Activated T-cell treated with anti-CD3 and anti-CD28 coated beads, Interleukin-2, amount 50 U/mL, for 48 hours (primary cell): Measurements from ENCODE around the gene GRK3.
"Not testable (repeated sequence)": the region's sequence is repeated elsewhere in the genome, so short reads cannot be mapped to it uniquely, and the experiment has no call there.

Experiments used
- DNase-seq, 2 experiments: peaks; one replicate each; pipeline ENCODE4 v3.0.0-alpha.2; 2020

GRK3 gene

GRCh38 chr22:25564320-25564978 lies at the start of gene GRK3:
TSS of gene GRK3 (plus strand) at chr22:25564675. CDS start at chr22:25565041, 366 bp downstream.
- peak; percentile 73 to 77 for DNase-seq

GRCh38 chr22:25518000-25518663 lies 46.3 kb upstream of the GRK3 start:
- DNase-seq = no peak

- DNase-seq = no peak
These were observed 39.1 kb upstream of the GRK3 start for GRCh38 chr22:25525376-25525775.

- DNase-seq = not testable (repeated sequence)
These were observed 38.5 kb upstream of the GRK3 start for GRCh38 chr22:25525804-25526584.

- not testable (repeated sequence) for DNase-seq
These were observed 37.5 kb upstream of the GRK3 start for GRCh38 chr22:25527016-25527415.

GRCh38 chr22:25528068-25528467 lies 36.4 kb upstream of the GRK3 start:
- not testable (repeated sequence) for DNase-seq

- not testable (repeated sequence) for DNase-seq
These were observed 35.4 kb upstream of the GRK3 start for GRCh38 chr22:25529059-25529458.

GRCh38 chr22:25529541-25530137 lies 34.8 kb upstream of the GRK3 start:
- DNase-seq = not testable (repeated sequence)

GRCh38 chr22:25531677-25532076 lies 32.8 kb upstream of the GRK3 start:
- DNase-seq = not testable (repeated sequence)

GRCh38 chr22:25534724-25535123 lies 29.8 kb upstream of the GRK3 start:
- DNase-seq = no peak

- DNase-seq = no peak
These were observed 27.9 kb upstream of the GRK3 start for GRCh38 chr22:25536589-25536988.

- DNase-seq = no peak
These were observed 24.1 kb upstream of the GRK3 start for GRCh38 chr22:25540166-25540907.

- DNase-seq = no peak
These were observed 23.4 kb upstream of the GRK3 start for GRCh38 chr22:25540908-25541660.

GRCh38 chr22:25542191-25542590 lies 22.3 kb upstream of the GRK3 start:
- no peak for DNase-seq

- no peak for DNase-seq
These were observed 21.6 kb upstream of the GRK3 start for GRCh38 chr22:25542720-25543402.

GRCh38 chr22:25545146-25545545 lies 19.3 kb upstream of the GRK3 start:
- no peak for DNase-seq

GRCh38 chr22:25545672-25546071 lies 18.8 kb upstream of the GRK3 start:
- DNase-seq = no peak

GRCh38 chr22:25546242-25546641 lies 18.2 kb upstream of the GRK3 start:
- no peak for DNase-seq

GRCh38 chr22:25546751-25547150 lies 17.7 kb upstream of the GRK3 start:
- no peak for DNase-seq

GRCh38 chr22:25548866-25549464 lies 15.5 kb upstream of the GRK3 start:
- no peak for DNase-seq

- DNase-seq = no peak
These were observed 13.1 kb upstream of the GRK3 start for GRCh38 chr22:25551396-25551795.
